IPS DF 6.9 (cell line): Measurements from ENCODE around the gene SLC12A8.

ENCODE experiments used
- DNase-seq: peaks from one replicate; pipeline ENCODE4 v3.0.0-alpha.2; 2013; ENCODE audit warnings: low read depth, low spot score
- H3K27ac ChIP-seq: one replicate; pipeline ENCODE4 v1.5.1; 2013; ENCODE audit warnings: low read length, control low read depth
- H3K27me3 ChIP-seq: 2 replicates; pipeline ENCODE4 v1.6.1; 2013; ENCODE audit warnings: mild to moderate bottlenecking, low read length; ENCODE audit not compliant: control insufficient read depth, insufficient read depth
- H3K36me3 ChIP-seq: 2 replicates; pipeline ENCODE4 v1.6.1; 2013; ENCODE audit warnings: low read length; ENCODE audit not compliant: control insufficient read depth, insufficient read depth
- H3K4me1 ChIP-seq: 2 replicates; pipeline ENCODE4 v1.6.1; 2013; ENCODE audit warnings: low read length; ENCODE audit not compliant: control insufficient read depth, insufficient read depth
- H3K4me3 ChIP-seq: 2 replicates; pipeline ENCODE4 v1.5.1; 2013; ENCODE audit warnings: mild to moderate bottlenecking, low read length
- H3K9me3 ChIP-seq: 2 replicates; pipeline ENCODE4 v1.6.1; 2013; ENCODE audit warnings: low read length, inconsistent platforms; ENCODE audit not compliant: control insufficient read depth, insufficient read depth
- WGBS: extraction: QIAGEN DNeasy Blood & Tissue Kit; methylation state at CpG from one replicate; pipeline ENCODE4 v1.1.7; 2013; ENCODE audit warnings: mixed read lengths, missing lambda C conversion rate; ENCODE audit not compliant: insufficient read length, insufficient coverage; 5-methylcytosine and 5-hydroxymethylcytosine counted together

The SLC12A8 gene

DNA sequence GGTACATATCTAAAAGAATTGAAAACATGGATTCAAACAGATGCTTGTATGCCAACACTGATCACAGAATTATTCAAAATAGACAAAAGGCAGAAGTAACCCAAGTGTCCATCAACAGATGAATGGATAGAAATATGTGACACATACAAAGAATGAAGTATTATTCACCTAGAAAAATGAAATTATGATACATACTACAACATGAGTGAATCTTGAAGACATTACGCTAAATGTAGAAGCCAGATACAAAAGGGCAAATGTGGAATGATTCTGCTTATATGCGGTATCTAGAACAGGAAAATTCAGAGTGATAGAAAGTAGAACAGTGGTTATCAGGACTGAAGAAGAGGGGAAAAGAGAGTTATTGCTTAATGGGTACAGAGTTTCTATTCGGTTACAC is 26.2 kb upstream of the SLC12A8 start:
- H3K9me3 ChIP-seq, result no peaks in the 10 kb centered on the region
- H3K4me3 ChIP-seq, result no peak overlapping the region
- no peaks in the 10 kb centered on the region for H3K27me3 ChIP-seq
- no peak for DNase-seq
- no peaks in the 10 kb centered on the region for H3K36me3 ChIP-seq
- no CpG with 5 or more reads among the region's 3 CpGs for WGBS
- no peak overlapping the region for H3K27ac ChIP-seq
- no peaks in the 10 kb centered on the region; the same call in 1 of the 2 replicates for H3K4me1 ChIP-seq

DNA sequence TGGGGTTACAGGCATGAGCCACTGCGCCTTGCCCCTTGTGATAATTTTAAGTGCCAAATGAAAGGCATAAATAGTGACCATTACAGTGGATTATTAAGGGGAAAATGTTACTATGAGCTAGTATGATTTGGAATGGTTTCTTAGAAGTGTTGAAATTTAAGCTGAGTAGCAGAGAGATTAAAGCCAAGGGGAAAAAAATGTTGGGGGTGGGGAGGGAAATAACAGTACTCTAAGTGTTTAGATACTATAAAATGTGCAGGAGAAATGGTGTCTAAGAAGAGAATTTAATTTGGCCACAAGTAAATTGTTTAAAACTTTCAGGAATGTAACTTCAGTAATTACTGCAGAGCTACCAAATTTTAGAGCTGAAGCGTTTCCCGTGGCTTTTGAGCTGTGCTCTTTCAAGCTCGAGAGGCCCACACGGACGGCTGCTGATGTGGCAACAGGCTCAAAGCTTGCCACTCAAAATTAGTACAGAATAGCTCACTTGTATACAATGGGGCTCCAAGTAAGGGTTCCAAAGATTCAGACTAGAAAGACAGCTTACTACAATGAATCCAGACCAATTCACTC is 23.9 kb upstream of the SLC12A8 start:
- H3K27ac ChIP-seq, result no peak overlapping the region
- peaks cover 3% of the 10 kb centered on the region; the same call in 1 of the 2 replicates for H3K36me3 ChIP-seq
- WGBS, result no CpG with 5 or more reads among the region's 6 CpGs
- H3K4me3 ChIP-seq, result no peak overlapping the region
- no peaks in the 10 kb centered on the region for H3K9me3 ChIP-seq
- DNase-seq, result no peak
- no peaks in the 10 kb centered on the region; the same call in 1 of the 2 replicates for H3K4me1 ChIP-seq
- H3K27me3 ChIP-seq, result no peaks in the 10 kb centered on the region

DNA sequence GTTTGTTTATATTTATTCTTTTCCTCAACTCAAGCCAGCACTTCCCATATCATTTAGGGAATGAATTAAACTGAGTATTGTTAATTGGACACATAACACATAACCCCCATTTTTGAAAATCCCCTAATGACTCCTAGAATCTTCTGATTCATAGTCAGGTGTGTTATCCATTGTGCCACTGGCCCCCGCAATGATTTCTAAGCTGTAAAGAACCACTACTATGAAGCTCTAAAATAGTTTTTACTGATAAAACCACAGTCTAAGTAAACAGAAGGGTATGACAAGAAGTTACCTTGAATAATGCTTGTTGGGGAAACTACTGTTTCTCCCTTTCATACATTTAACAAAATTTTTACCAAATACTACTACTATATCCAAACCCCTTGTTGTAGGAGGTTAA is 22.3 kb upstream of the SLC12A8 start:
- Histone ChIP-seq H3K4me1 (no peaks in the 10 kb centered on the region), H3K36me3 (peaks cover 3% of the 10 kb centered on the region; the same call in 1 of the 2 replicates), H3K4me3 (no peak overlapping the region), H3K9me3 (no peaks in the 10 kb centered on the region), H3K27me3 (no peaks in the 10 kb centered on the region), H3K27ac (no peak overlapping the region)
- no CpG with 5 or more reads among the region's 1 CpG for WGBS
- no peak for DNase-seq

DNA sequence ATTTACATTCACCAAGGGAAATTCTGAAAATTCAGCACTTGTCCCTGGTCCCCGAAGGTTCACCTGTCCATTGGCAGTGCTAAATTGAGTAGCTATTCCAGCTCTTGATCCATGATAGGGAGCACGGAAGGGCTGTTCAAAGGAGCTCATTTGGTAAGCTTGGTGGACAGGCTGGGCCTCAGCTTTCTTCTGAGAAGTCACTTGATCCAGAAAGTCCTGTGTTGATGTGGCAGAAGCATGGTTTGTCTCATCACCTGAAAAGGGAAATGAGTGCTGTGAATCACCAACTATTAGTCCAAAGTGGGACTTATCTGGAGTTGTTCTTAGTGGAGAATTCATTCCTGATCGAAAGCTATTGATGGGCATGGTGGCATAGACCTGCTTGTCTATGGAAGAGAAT is 19.9 kb upstream of the SLC12A8 start:
- H3K27ac ChIP-seq, result no peak overlapping the region
- DNase-seq, result no peak
- WGBS, result no CpG with 5 or more reads among the region's 3 CpGs

DNA sequence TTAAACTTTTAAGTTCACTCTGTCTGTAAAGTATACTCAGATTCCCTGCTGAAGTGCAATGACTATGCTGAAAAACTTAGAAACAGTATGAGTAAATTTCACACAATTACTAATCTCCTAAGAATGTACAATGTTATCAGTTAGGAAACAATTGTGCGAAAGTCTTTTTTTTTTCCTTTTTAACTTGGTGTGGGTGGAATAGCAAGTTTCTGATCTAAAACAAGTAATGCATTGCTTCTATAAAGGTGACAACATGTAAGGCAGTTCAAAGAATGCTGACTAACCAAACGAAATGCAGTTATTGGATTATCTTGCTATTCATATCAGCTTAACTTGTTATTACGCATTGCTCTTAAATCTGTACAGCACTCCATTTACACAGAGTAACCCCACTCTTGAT is 19.3 kb upstream of the SLC12A8 start:
- Histone ChIP-seq H3K4me1 (no peaks in the 10 kb centered on the region), H3K36me3 (peaks cover 3% of the 10 kb centered on the region; the same call in 1 of the 2 replicates), H3K27ac (no peak overlapping the region), H3K27me3 (no peaks in the 10 kb centered on the region), H3K9me3 (no peaks in the 10 kb centered on the region), H3K4me3 (no peak overlapping the region)
- WGBS, result no CpG with 5 or more reads among the region's 3 CpGs
- DNase-seq, result no peak

More for the DNA sequence above, 19.9 kb upstream of the SLC12A8 start:
- no peaks in the 10 kb centered on the region for H3K27me3 ChIP-seq
- H3K4me3 ChIP-seq, result no peak overlapping the region
- no peaks in the 10 kb centered on the region for H3K4me1 ChIP-seq
- H3K9me3 ChIP-seq, result no peaks in the 10 kb centered on the region
- peaks cover 3% of the 10 kb centered on the region; the same call in 1 of the 2 replicates for H3K36me3 ChIP-seq

DNA sequence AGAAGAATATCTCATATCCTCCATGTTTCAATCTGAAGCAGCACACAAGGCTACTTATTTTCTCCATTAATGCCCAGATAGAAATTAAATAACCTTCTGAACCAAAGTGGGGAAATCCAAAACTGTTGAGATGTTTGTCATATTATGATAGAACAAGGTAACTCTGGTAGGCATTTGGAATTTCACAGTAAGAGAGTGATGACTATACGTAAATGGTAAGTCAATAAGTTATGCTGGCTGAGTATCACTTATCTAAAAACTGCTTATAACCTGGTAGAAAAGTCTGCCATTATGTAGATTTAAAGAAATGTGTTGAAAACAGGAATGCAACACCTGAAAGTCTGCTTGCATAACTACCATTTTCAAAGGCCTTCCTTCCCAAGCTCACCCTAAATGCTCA is 17.2 kb upstream of the SLC12A8 start:
- Histone ChIP-seq H3K27ac (no peak overlapping the region), H3K4me3 (no peak overlapping the region), H3K27me3 (no peaks in the 10 kb centered on the region), H3K4me1 (no peaks in the 10 kb centered on the region), H3K9me3 (no peaks in the 10 kb centered on the region), H3K36me3 (peaks cover 3% of the 10 kb centered on the region; the same call in 1 of the 2 replicates)
- DNase-seq, result no peak
- no CpG with 5 or more reads among the region's 1 CpG for WGBS

DNA sequence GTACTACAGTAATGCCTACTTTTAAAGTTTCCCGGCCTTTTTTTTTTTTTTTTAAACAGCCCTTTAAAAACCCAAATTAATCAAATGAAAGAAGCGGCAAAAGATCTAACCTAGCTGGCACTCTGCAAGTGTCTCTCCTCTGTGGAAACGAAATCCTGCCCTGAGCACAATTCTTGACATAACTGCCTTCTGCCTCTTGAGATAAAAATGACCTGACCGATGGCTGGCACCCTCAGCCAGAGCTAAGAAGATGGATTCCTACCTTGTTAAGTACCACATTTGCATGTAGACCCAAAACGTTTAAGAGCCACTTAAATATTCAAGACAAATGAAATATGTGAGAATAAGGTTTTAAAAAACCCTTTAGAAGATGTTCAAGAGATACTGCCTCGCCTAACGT is 16.6 kb upstream of the SLC12A8 start:
- peaks cover 3% of the 10 kb centered on the region; the same call in 1 of the 2 replicates for H3K36me3 ChIP-seq
- WGBS, result no CpG with 5 or more reads among the region's 7 CpGs
- H3K9me3 ChIP-seq, result no peaks in the 10 kb centered on the region
- no peaks in the 10 kb centered on the region for H3K27me3 ChIP-seq
- no peaks in the 10 kb centered on the region for H3K4me1 ChIP-seq
- DNase-seq, result no peak
- no peak overlapping the region for H3K4me3 ChIP-seq
- no peak overlapping the region for H3K27ac ChIP-seq

DNA sequence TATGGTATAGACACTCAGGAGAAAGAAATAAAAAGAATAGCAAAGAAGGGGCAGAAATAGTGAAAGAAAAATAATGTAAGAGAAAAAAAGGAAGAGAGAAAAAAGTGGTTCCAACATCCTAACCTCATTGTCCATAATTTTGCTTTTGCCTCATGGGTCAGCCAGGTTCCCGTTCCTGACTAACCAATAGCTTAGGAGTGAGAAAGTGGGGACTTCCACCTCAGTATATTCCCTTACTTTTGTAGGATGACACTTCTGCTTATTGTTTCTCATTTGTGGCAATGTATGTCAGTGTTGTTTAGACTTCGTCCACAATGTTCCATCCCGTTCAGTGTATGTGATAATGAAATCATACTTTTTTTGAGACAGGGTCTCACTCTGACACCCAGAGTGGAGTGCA is 9.3 kb upstream of the SLC12A8 start:
- WGBS, result no CpG with 5 or more reads among the region's 3 CpGs
- Histone ChIP-seq H3K27ac (no peak overlapping the region), H3K4me3 (no peak overlapping the region), H3K27me3 (no peaks in the 10 kb centered on the region), H3K9me3 (no peaks in the 10 kb centered on the region), H3K4me1 (peaks cover 1% of the 10 kb centered on the region; the same call in 1 of the 2 replicates), H3K36me3 (no peaks in the 10 kb centered on the region)
- no peak for DNase-seq

DNA sequence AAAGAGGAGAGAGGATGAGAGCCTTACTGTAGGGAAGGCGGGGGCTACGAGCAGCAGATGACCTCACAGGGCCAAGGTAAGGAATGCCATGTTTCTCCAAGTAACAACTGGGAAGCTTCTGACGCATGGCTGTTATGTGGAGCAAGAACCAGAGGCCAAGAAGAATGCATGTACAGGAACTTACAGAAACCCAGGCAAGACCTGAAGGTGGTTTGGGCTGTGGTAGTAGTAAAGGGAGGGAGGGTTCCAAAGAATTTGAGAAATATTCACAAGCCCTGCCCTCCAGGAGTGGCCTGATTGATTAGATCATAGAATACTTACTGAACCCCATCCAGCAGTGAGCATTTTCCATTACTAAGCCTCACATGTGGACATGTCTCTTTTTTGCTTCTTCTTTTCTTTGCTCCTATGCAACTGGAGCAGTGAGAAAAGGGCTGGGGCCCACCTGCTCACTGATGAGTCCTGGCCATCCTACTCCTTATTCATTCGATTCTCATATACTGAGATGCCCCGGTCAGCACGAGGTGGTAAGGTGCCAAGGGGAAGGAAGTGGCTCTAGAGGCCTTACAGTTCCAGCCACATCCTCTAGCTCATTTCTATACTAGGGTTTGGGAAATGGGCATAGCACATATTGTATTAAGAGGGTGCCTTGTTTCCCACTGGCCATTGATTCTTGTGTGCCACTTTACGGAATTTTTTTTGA is 8.3 kb upstream of the SLC12A8 start:
- DNase-seq, result no peak
- H3K27ac ChIP-seq, result no peak overlapping the region
- H3K4me1 ChIP-seq, result peaks cover 1% of the 10 kb centered on the region; the same call in 1 of the 2 replicates
- H3K36me3 ChIP-seq, result no peaks in the 10 kb centered on the region
- H3K9me3 ChIP-seq, result no peaks in the 10 kb centered on the region
- no CpG with 5 or more reads among the region's 7 CpGs for WGBS
- H3K27me3 ChIP-seq, result no peaks in the 10 kb centered on the region
- H3K4me3 ChIP-seq, result no peak overlapping the region

DNA sequence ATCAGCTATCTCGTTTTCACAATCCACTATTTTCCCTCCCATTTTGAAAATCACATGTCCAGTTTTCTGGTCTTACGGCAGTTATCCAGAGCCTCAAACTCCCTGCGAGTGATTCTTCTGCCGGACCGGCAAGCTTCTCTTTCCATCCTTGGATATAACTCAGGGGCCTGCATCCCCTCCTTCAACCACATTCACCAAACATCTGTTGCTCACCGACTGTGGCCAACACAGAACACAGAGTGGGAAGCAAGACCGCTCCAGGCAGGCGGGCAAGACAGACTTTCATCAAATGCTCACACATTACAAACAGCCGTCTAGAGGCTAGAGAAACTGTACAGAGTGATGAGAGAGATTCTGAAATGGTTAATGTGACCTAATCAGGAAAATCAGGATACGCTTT is 7.6 kb upstream of the SLC12A8 start:
- no peaks in the 10 kb centered on the region for H3K9me3 ChIP-seq
- no peak for DNase-seq
- no peaks in the 10 kb centered on the region for H3K27me3 ChIP-seq
- H3K4me3 ChIP-seq, result no peak overlapping the region
- WGBS, result no CpG with 5 or more reads among the region's 10 CpGs
- peaks cover 1% of the 10 kb centered on the region; the same call in 1 of the 2 replicates for H3K4me1 ChIP-seq
- H3K36me3 ChIP-seq, result no peaks in the 10 kb centered on the region
- no peak overlapping the region for H3K27ac ChIP-seq
